LNCaP clone FGC (cell line): ENCODE results near the gene ACACB.

Source experiments
- DNase-seq: peaks from one replicate; pipeline ENCODE4 v3.0.0-alpha.2; 2011; ENCODE audit warnings: low read depth
- H3K4me3 ChIP-seq: 2 replicates; pipeline ENCODE4 v1.5.1; 2011; ENCODE audit warnings: mild to moderate bottlenecking, low read depth, low read length, control low read depth
- TF ChIP-seq, protein P1 (sequence below): IDR thresholded peaks from 2 replicates; pipeline ENCODE4 v1.5.1; 2012; ENCODE audit warnings: mild to moderate bottlenecking; ENCODE audit not compliant: control insufficient read depth, insufficient read depth; ENCODE audit errors: extremely low read depth

Gene ACACB

DNA sequence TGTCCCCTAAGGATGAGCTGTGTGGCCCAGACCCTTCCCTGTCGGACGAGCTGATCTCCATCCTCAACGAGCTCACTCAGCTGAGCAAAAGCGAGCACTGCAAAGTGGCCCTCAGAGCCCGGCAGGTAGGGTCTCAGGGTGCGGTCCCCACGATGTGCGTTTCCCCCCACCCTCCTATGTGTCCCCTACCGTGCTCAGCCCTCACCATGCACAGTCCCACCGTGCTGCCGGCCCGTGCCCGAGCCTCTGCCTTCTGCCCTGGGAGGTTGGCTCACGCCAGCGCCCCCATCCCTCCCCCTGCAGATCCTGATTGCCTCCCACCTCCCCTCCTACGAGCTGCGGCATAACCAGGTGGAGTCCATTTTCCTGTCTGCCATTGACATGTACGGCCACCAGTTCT lies 106.1 kb downstream of the ACACB start:
- TF ChIP-seq, protein P1, sequence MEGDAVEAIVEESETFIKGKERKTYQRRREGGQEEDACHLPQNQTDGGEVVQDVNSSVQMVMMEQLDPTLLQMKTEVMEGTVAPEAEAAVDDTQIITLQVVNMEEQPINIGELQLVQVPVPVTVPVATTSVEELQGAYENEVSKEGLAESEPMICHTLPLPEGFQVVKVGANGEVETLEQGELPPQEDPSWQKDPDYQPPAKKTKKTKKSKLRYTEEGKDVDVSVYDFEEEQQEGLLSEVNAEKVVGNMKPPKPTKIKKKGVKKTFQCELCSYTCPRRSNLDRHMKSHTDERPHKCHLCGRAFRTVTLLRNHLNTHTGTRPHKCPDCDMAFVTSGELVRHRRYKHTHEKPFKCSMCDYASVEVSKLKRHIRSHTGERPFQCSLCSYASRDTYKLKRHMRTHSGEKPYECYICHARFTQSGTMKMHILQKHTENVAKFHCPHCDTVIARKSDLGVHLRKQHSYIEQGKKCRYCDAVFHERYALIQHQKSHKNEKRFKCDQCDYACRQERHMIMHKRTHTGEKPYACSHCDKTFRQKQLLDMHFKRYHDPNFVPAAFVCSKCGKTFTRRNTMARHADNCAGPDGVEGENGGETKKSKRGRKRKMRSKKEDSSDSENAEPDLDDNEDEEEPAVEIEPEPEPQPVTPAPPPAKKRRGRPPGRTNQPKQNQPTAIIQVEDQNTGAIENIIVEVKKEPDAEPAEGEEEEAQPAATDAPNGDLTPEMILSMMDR: no peak
- no peak for DNase-seq
- no peak overlapping the region for H3K4me3 ChIP-seq

DNA sequence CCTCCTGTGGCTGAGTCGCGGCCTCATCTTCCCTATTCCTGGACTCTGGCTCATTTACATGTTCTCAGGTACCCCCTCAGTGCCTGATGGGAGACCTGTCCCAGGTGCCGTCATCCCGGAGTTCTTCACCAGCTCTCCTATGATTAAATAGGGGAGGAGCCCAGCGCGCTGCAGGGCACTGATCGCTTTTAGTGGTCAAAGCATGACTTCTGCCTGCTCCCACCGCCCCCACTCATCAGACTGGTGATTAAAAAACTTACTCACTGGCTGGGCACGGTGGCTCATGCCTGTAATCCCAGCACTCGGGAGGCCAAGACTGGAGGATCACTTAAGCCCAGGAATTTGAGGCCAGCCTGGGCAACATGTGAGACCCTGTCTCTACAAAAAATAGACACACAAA lies 106.8 kb downstream of the ACACB start:
- TF ChIP-seq, protein P1: no peak
- DNase-seq: no peak
- H3K4me3 ChIP-seq: no peak overlapping the region

GRCh38 chr12:109223868-109224267 lies 107.5 kb downstream of the ACACB start:
- DNase-seq: no peak

GRCh38 chr12:109228664-109229063 lies 112.3 kb downstream of the ACACB start:
- no peak overlapping the region for H3K4me3 ChIP-seq
- DNase-seq: no peak
- TF ChIP-seq, protein P1: no peak

More at GRCh38 chr12:109223868-109224267, 107.5 kb downstream of the ACACB start:
- TF ChIP-seq, protein P1: no peak
- no peak overlapping the region for H3K4me3 ChIP-seq

GRCh38 chr12:109230193-109230592 lies 113.8 kb downstream of the ACACB start:
- DNase-seq: no peak
- H3K4me3 ChIP-seq: no peak overlapping the region
- TF ChIP-seq, protein P1: no peak

- H3K4me3 ChIP-seq: no peak overlapping the region
- DNase-seq: no peak
- TF ChIP-seq, protein P1: no peak
Observed at GRCh38 chr12:109232731-109233130, 116.3 kb downstream of the ACACB start.

- TF ChIP-seq, protein P1: no peak
- no peak for DNase-seq
- no peak overlapping the region for H3K4me3 ChIP-seq
Observed at GRCh38 chr12:109234012-109234411, 117.6 kb downstream of the ACACB start.
